Prostate gland (tissue), 2 donors: Measurements from ENCODE around the gene TBX5. TPM values are rescaled to one million over a fixed set of nuclear protein-coding genes. Genes with fewer than 3 reads are reported as not detected.
"Not testable (repeated sequence)": the region's sequence is repeated elsewhere in the genome, so short reads cannot be mapped to it uniquely, and the experiment has no call there.

Experiments
- DNase-seq: peaks from one replicate; pipeline ENCODE4 v3.0.0-alpha.2; 2019; ENCODE audit warnings: low spot score
- H3K27ac ChIP-seq, 2 donors: fragments of 200-600 bp; sonication (generic); 2 replicates each; pipeline ENCODE4 v1.5.1; 2017 to 2019
- H3K27me3 ChIP-seq: fragments of 200-600 bp; sonication (generic); replicated peaks from 2 replicates; pipeline ENCODE4 v1.5.1; 2019; ENCODE audit not compliant: insufficient read depth
- H3K36me3 ChIP-seq, 2 donors: fragments of 200-600 bp; sonication (generic); 1 replicate in 1 of 2; 2 replicates in 1 of 2; pipeline versions ENCODE4 v1.5.1 to v1.8.1; 2017 to 2019
- H3K4me1 ChIP-seq: fragments of 200-600 bp; sonication (generic); replicated peaks from 2 replicates; pipeline ENCODE4 v1.5.1; 2019
- H3K4me3 ChIP-seq, 2 donors: fragments of 200-600 bp; sonication (generic); 2 replicates each; pipeline ENCODE4 v1.5.1; 2017 to 2019
- H3K9me3 ChIP-seq: fragments of 200-600 bp; sonication (generic); 2 replicates; pipeline ENCODE4 v1.5.1; 2017
- POLR2A ChIP-seq: fragments of 450-650 bp; IDR thresholded peaks from one replicate; pipeline ENCODE4 v1.6.1; 2016; ENCODE audit warnings: antibody characterized with exemption, mild to moderate bottlenecking
- POLR2AphosphoS5 ChIP-seq: sonication (generic); formaldehyde crosslinking; IDR thresholded peaks from one replicate; pipeline ENCODE4 v1.6.1; 2017; ENCODE audit warnings: antibody characterized with exemption
- WGBS: methylation state at CpG from one replicate; pipeline ENCODE4 v1.1.5; 2018; 5-methylcytosine and 5-hydroxymethylcytosine counted together
- intact Hi-C: fragments of 100-400 bp; cut with DNase I; formaldehyde crosslinking; loops from one replicate; pipeline ENCODE4 v1.14.2; 2022
- total RNA-seq, 2 donors: library from RNA; depleted of rRNA; stranded (reverse); fragments of >200 nt; gene quantifications; one replicate each; pipeline ENCODE4 v1.1.0, GENCODE V29; 2016
- TF ChIP-seq, protein P1 (sequence below), 4 experiments: fragments of 200-600 bp in 2 of 4; fragments of 450-650 bp in 2 of 4; sonication (generic) in 2 of 4; IDR thresholded peaks; 1 replicate in 3 of 4; 2 replicates in 1 of 4; pipeline ENCODE4 v1.5.1; 2016 to 2019; ENCODE audit warnings: antibody characterized with exemption in 4 of 4, mild to moderate bottlenecking in 2 of 4, moderate library complexity in 2 of 4

TBX5 gene
- total RNA-seq, 2 donors from 2014 or later, result 0.34 to 4.9 TPM

- H3K27ac ChIP-seq, result no peak overlapping the region
- H3K27me3 ChIP-seq, result no peaks in the 10 kb centered on the region
- TF ChIP-seq, protein P1, sequence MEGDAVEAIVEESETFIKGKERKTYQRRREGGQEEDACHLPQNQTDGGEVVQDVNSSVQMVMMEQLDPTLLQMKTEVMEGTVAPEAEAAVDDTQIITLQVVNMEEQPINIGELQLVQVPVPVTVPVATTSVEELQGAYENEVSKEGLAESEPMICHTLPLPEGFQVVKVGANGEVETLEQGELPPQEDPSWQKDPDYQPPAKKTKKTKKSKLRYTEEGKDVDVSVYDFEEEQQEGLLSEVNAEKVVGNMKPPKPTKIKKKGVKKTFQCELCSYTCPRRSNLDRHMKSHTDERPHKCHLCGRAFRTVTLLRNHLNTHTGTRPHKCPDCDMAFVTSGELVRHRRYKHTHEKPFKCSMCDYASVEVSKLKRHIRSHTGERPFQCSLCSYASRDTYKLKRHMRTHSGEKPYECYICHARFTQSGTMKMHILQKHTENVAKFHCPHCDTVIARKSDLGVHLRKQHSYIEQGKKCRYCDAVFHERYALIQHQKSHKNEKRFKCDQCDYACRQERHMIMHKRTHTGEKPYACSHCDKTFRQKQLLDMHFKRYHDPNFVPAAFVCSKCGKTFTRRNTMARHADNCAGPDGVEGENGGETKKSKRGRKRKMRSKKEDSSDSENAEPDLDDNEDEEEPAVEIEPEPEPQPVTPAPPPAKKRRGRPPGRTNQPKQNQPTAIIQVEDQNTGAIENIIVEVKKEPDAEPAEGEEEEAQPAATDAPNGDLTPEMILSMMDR (IDR thresholded peaks at IDR 0.05), result no peak
- TF ChIP-seq POLR2AphosphoS5 (no peak), POLR2A (no peak)
- H3K9me3 ChIP-seq, result no peaks in the 10 kb centered on the region
- intact Hi-C loops, result no loop called here
- DNase-seq, result no peak
- 66% methylated on average over 16 of the region's 16 CpGs for WGBS
- no peak overlapping the region for H3K4me3 ChIP-seq
- H3K36me3 ChIP-seq, result no peaks in the 10 kb centered on the region
- H3K4me1 ChIP-seq, result no peaks in the 10 kb centered on the region
Measured at GRCh38 chr12:114355389-114356088, 50.4 kb downstream of the TBX5 start.

GRCh38 chr12:114349239-114349638, 56.7 kb downstream of the TBX5 start:
- DNase-seq, H3K9me3 ChIP-seq, H3K36me3 ChIP-seq, H3K4me1 ChIP-seq, H3K4me3 ChIP-seq, H3K27me3 ChIP-seq, H3K27ac ChIP-seq, intact Hi-C loops: not testable (repeated sequence)
- 73% methylated on average over 7 of the region's 7 CpGs for WGBS

DNA sequence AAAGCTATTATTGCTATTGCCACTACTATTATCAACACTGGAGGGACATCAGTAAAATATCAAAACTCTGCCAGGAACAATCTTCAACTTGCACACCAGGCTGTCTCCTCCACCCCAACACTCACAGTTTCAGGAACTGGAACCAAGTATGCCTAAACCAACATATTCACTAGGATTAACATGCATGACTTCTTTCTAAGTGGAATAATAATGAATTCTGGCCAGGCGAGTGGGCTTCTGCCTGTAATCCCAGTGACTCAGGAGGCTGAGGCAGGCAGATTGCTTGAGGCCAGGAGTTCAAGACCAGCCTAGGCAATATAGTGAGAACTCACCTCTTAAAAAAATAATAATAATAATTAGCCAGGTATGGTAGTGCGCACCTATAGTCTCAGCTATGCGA, 58.1 kb downstream of the TBX5 start:
- no peak for DNase-seq
- no peak for TF ChIP-seq POLR2AphosphoS5
- TF ChIP-seq, protein P1 (IDR thresholded peaks at IDR 0.05), result no peak
- no peak for TF ChIP-seq POLR2A

DNA sequence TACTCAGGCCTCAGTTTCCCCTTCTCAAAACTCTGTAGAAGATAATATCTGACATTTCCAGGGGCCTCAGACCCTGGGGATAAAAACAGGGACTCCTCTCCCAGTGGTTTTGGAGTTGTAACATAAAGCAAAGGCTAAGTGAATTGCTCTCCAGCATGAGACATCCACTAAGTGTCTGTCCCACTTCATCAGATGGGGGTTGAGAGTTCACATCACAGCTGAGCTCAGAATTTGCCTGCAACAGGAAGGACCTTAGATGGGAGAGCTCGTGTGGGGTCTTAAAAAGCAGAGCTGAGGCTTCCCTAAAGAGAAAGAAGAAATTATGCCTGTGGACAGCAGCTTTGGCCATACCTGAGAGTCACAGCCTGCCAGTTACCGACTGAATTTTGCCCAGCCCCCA, 61.1 kb downstream of the TBX5 start:
- TF ChIP-seq POLR2A (no peak), POLR2AphosphoS5 (no peak)
- TF ChIP-seq, protein P1 (IDR thresholded peaks at IDR 0.05), result no peak
- Histone ChIP-seq H3K36me3 (no peaks in the 10 kb centered on the region), H3K9me3 (no peaks in the 10 kb centered on the region), H3K27ac (no peak overlapping the region), H3K4me1 (no peaks in the 10 kb centered on the region), H3K27me3 (peaks cover 2% of the 10 kb centered on the region), H3K4me3 (no peak overlapping the region)
- DNase-seq, result no peak
- WGBS, result 68% methylated on average over 2 of the region's 2 CpGs
- intact Hi-C loops, result no loop called here

More for the DNA sequence above, 58.1 kb downstream of the TBX5 start:
- WGBS, result 92% methylated on average over 3 of the region's 3 CpGs
- no peaks in the 10 kb centered on the region for H3K9me3 ChIP-seq
- H3K36me3 ChIP-seq, result no peaks in the 10 kb centered on the region
- H3K27ac ChIP-seq, result no peak overlapping the region
- intact Hi-C loops, result no loop called here
- no peaks in the 10 kb centered on the region for H3K4me1 ChIP-seq
- H3K4me3 ChIP-seq, result no peak overlapping the region
- H3K27me3 ChIP-seq, result peaks cover 2% of the 10 kb centered on the region

GRCh38 chr12:114344303-114344663, 61.7 kb downstream of the TBX5 start:
- DNase-seq, result no peak
- TF ChIP-seq, protein P1 (IDR thresholded peaks at IDR 0.05), result no peak
- TF ChIP-seq POLR2A (no peak), POLR2AphosphoS5 (no peak)
- Histone ChIP-seq H3K36me3 (no peaks in the 10 kb centered on the region), H3K27me3 (peaks cover 2% of the 10 kb centered on the region), H3K4me1 (no peaks in the 10 kb centered on the region), H3K9me3 (no peaks in the 10 kb centered on the region), H3K4me3 (no peak overlapping the region), H3K27ac (no peak overlapping the region)
- 88% methylated on average over 1 of the region's 1 CpG for WGBS
- intact Hi-C loops, result no loop called here
